T-helper 1 cell treated with Interleukin-12 subunit alpha and Interleukin-12 subunit beta and Interleukin-4 antibody, amounts not matched to agents 30 ng/mL and 1 ng/mL, for 36 hours (primary cell): ENCODE measurements around the gene APCDD1. TPM values are rescaled to one million over a fixed set of nuclear protein-coding genes. Genes with fewer than 3 reads are reported as not detected.
"Not testable (repeated sequence)": the region's sequence is repeated elsewhere in the genome, so short reads cannot be mapped to it uniquely, and the experiment has no call there.

Experiments used
- intact Hi-C: fragments of 100-400 bp; cut with micrococcal nuclease; formaldehyde crosslinking; loops from one replicate; pipeline ENCODE4 v1.15.1; 2024
- total RNA-seq: library from RNA; stranded (reverse); gene quantifications from 2 replicates; pipeline ENCODE4 v1.2.3, GENCODE V29; 2022

Gene APCDD1
- total RNA-seq, 1 donor from 2014 or later, result not detected

DNA sequence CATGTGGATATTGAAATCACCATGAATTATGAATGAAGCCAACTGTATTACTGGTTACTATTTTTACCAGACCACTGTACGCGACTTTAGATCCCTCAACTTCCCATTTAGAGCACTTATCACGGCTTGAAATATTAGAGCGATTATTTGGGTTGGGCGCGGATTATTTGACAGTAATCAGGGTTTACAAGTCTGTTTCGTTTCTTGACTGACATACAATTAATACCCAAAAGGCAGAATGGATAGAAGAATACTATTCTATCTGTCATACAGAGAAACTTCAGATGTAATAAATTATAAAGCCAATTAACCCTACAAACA, 70.9 kb downstream of the APCDD1 start:
- intact Hi-C loops, result loop anchor here (1.0 to 5.0 kb wide), 4 partner anchors 1188 to 1917 kb away; partner anchors contain the start of genes AFG3L2, CHMP1B and RAB12

DNA sequence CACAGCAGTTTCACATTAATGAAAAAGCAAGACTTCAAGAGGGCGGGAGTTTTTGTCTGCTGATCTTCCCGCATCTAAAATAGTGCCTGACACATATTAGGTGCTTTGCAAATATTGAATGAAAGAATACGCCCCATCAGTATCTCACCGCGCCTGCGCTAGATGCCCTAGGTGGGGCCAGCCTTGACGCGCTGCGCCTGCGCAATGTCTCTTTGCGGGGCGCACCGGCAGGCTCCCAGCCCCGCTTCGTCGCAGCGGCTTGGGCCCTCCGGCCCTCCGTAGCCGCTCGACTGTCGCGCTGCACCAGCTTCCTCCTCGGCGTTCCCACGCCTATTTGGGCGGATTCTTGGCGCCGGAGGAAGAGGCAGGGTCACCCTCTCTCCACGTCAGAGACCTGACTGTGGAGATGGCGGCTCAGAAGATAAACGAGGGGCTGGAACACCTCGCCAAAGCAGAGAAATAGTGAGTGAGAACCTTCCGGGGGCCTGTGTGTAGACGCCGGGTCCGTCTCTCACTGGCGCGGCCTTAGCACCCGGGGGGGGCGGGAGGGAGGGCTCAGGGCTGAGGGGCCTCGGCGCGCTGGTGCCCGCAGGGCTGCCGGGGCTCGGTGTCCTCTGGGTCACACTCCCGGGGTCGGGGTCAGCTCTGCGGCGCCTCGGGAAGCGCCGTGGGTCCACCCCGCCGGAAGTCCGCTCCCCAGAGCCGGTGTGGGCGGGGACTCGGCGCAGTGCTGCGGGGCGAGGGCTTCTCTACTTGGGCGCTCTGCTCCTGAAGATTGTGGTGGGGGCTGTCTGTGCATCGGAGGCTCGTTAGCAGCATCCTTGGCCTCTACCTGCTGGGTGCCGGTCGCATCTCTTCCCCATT, 71.5 kb downstream of the APCDD1 start, which contains the start of gene NAPG:
TSS of gene NAPG (plus strand) at position 331 of the 864 bp plus-strand sequence. CDS start at position 407, 76 bp downstream.
- intact Hi-C loops, result loop anchor here (1.0 to 5.0 kb wide), 10 partner anchors 261 to 1917 kb away; partner anchors contain the start of genes AFG3L2, CHMP1B, MPPE1 and PPP4R1

DNA sequence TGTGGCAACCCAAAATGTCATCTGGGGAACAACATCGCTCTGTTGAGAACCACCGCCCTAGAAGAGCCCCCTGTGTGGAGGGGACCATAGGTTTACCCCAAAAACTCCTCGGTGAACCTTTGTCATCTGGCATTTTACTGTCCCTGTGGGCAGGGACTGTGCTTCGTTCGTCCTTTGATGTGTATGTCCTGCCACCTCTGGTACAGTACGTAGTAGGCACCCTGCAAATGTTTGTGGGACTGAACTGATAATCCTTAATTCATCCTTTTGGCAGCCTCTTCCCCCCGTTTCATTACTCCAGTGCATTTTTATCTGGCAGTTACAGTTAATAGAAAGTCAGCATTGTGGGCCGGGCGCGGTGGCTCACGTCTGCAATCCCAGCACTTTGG, 72.1 kb downstream of the APCDD1 start:
- intact Hi-C loops, result loop anchor here (1.0 to 5.0 kb wide), 7 partner anchors 261 to 1382 kb away; partner anchors contain the start of genes MPPE1 and PPP4R1

DNA sequence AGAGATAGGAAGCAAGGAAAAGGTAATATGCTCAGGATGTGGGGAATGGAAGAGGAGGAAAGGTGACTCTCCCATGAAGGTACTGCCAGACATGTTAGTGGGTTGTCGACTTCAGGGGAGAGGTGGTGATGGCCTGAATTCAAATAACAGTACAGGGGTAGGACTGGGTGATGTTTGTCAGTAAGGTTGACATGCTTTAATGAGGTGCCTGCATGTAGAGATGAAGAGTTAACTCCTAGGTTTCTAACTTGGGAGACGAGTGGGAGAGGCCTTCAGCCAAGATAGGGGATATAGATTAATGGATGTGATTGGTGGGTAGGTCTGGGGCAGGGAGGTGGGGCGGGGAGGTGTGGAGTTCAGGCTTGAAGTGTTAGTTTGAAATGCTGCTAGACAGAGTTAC, 74.0 kb downstream of the APCDD1 start:
- intact Hi-C loops, result loop anchor here (5.0 kb wide), 1 partner anchor 1191 kb away; no protein-coding TSS in a partner anchor

DNA sequence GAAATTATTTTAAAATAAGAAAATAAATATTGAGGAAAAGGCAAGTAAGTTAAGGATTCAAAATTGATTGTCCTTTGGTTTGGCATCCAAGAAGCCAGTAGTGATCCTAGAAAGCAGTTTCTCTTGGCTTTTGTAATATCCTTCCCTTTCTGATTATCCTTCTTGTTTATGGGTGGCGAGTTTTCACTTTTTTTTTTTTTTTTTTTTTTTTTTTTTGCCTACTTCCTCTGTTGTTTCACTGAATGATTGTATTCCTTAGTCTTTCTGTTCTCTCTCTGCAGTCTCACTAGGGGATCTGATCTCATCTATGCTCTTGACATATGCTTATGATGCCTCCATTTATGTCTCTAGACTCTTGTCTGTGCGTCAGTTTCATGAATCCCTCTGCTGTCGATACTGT, 75.6 kb downstream of the APCDD1 start:
- intact Hi-C loops, result loop anchor here (2.0 kb wide), 1 partner anchor 257 kb away; no protein-coding TSS in a partner anchor

DNA sequence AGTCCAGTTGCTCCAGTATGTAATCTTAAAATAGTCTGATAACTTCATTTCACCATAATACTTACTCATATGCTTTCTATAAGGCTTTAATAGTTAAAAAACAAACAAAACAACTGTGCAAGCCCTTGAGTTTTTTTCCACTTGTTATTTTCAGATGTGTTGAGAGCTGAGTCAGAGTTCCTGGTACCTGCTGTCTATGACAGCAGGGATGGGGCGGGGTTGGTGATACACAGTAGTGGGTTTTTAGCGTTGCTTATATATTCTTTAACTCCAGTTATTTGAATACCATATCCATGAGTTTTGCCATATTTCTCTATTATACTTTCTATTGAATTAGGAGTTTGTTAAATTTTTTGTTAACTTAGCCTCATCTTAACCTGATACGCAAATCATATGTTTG, 76.4 kb downstream of the APCDD1 start:
- intact Hi-C loops, result loop anchor here (2.0 kb wide), 1 partner anchor 256 kb away; no protein-coding TSS in a partner anchor

DNA sequence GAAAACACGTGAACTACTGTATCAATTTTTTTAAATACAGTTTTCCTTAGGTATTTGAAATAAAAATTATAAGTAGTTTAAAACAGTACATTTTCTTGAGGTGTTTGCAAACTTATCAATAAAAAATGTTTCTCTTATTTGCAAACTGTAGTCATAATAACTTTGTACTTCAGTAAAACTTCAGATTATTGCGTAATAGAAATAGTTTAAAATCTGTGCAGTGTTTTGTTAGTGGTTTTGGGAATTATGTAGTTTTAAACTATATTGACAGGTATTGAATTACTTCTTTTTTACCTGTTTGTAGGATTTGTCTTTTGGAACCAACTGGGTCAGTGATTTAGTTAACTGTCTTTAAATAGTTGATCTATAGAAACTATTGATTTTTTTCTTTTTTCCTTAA, 78.7 kb downstream of the APCDD1 start:
- intact Hi-C loops, result no loop called here

DNA sequence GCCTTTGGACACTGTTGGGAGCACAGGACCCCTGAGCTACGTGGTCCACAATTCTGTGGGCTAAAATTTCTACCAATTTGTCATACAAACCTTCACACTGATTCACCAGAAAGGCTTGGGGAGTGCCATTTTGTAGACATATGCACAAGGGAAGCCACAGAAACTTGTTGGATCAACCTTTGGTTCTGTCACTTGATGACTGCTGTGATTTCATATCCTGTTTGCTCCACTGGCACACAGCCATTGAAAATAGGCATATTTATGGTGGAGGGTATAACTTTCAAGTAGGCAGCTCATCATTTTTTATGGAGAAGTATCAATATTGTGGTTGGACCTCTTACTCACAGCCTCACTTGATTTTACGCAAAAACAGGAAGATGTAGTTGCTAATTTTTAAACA, 81.8 kb downstream of the APCDD1 start:
- intact Hi-C loops, result no loop called here

DNA sequence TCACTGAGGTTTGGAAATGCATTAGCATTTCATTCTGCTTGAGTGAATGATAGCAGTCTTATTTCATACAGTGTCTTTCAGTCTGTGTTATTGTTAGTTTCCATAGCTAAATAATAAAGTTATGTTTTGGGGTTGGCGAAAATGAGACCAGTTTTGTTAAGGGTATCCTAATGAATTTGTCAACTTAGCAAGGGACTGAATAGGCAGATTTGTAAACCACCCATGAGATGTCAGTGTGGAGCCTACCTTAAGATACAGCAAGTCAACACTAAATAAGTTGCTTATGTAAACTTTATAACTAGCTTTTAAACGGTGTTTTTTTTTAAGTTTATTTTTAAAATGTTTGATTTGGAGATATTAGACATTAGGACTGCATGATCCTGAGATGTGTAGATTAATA, 83.3 kb downstream of the APCDD1 start:
- intact Hi-C loops, result no loop called here

DNA sequence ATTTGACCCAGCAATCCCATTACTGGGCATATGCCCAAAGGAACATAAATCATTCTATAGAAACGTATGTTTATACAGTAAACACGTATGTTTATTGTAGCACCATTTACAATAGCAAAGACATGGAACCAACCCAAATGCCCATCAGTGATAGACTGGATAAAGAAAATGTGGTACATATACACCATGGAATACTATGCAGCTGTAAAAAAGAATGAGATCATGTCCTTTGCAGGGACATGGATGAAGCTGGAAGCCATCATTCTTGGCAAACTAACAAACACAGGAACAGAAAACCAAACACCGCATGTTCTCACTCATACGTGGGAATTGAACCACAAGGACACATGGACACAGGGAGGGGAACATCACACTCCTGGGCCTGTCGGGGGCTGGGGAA, 84.7 kb downstream of the APCDD1 start:
- intact Hi-C loops, result not testable (repeated sequence)

Other genes starting within 250 kb of the APCDD1 start
- gene NAPG, start 71.4 kb downstream of the APCDD1 start, total RNA-seq, result 37.1 and 38.2 TPM in 2 replicates